H1 (cell line): ENCODE measurements around the gene TMPRSS4. TPM values are rescaled to one million over a fixed set of nuclear protein-coding genes. Genes with fewer than 3 reads are reported as not detected.

ENCODE experiments used
- CTCF ChIA-PET: fragments of 300-600 bp; sonication (Branson Sonifier 250); formaldehyde crosslinking; loops from one replicate; lab custom pipeline; 2021; ENCODE audit not compliant: partially characterized antibody; lab: Charles Lee
- POLR2A ChIA-PET: fragments of 300-600 bp; sonication (Branson Sonifier 250); formaldehyde crosslinking; loops from one replicate; lab custom pipeline; 2021; ENCODE audit warnings: inconsistent platforms; ENCODE audit not compliant: partially characterized antibody; lab: Charles Lee
- DNase-seq, 2 experiments: peaks; one replicate each; pipeline versions ENCODE4 v3.0.0 to v3.0.0-alpha.2; 2010 to 2022; ENCODE audit warnings: low spot score in 2 of 2, low read depth in 1 of 2, mixed read lengths in 1 of 2
- FAIRE-seq: peaks from 2 replicates; lab custom pipeline; 2011; peaks lifted over from hg19 to GRCh38; lab: Jason Lieb, UNC
- H2AFZ ChIP-seq: 2 replicates; pipeline ENCODE4 v1.8.1; 2012; ENCODE audit warnings: low read length, inconsistent platforms
- H2AK5ac ChIP-seq: 2 replicates; pipeline ENCODE4 v1.6.1; 2013; ENCODE audit warnings: low read depth, low read length
- H2BK120ac ChIP-seq: replicated peaks from 2 replicates; pipeline ENCODE3; 2013; ENCODE audit warnings: low read depth, low read length, inconsistent platforms
- H2BK12ac ChIP-seq: 2 replicates; pipeline ENCODE4 v1.6.1; 2013; ENCODE audit warnings: low read depth, low read length
- H2BK15ac ChIP-seq: 2 replicates; pipeline ENCODE4 v1.6.1; 2013; ENCODE audit warnings: low read length
- H2BK20ac ChIP-seq: 2 replicates; pipeline ENCODE4 v1.6.1; 2013; ENCODE audit warnings: low read length
- H2BK5ac ChIP-seq: 2 replicates; pipeline ENCODE4 v1.6.1; 2013; ENCODE audit warnings: low read depth, low read length
- H3K14ac ChIP-seq: 2 replicates; pipeline ENCODE4 v1.6.1; 2013; ENCODE audit warnings: inconsistent platforms; ENCODE audit not compliant: insufficient read length
- H3K18ac ChIP-seq: 2 replicates; pipeline ENCODE4 v1.6.1; 2013; ENCODE audit warnings: low read length; ENCODE audit errors: extremely low read depth
- H3K23ac ChIP-seq: 2 replicates; pipeline ENCODE4 v1.6.1; 2013; ENCODE audit warnings: inconsistent platforms; ENCODE audit not compliant: insufficient read length
- H3K23me2 ChIP-seq: 2 replicates; pipeline ENCODE4 v1.6.1; 2013; ENCODE audit warnings: low read depth, low read length
- H3K27ac ChIP-seq: 2 replicates; pipeline ENCODE4 v1.6.1; 2011; ENCODE audit warnings: low read depth, low read length, inconsistent platforms
- H3K27me3 ChIP-seq, 4 experiments: replicated peaks in 1 of 4; 1 replicate in 1 of 4; 2 replicates in 3 of 4; pipeline versions ENCODE4 v1.6.1 to v1.8.1; 2011 to 2013; ENCODE audit warnings: low read length in 3 of 4, mild to moderate bottlenecking in 3 of 4, inconsistent platforms in 2 of 4, mixed read lengths in 2 of 4, moderate library complexity in 1 of 4; ENCODE audit not compliant: control insufficient read depth in 3 of 4, insufficient read depth in 3 of 4; ENCODE audit errors: extremely low read depth in 1 of 4
- H3K36me3 ChIP-seq, 4 experiments: 2 replicates each; pipeline versions ENCODE4 v1.6.1 to v1.8.1; 2011 to 2013; ENCODE audit warnings: mild to moderate bottlenecking in 4 of 4, low read length in 3 of 4, moderate library complexity in 2 of 4, control low read depth in 1 of 4, inconsistent platforms in 1 of 4; ENCODE audit not compliant: insufficient read depth in 4 of 4, control insufficient read depth in 2 of 4
- H3K4ac ChIP-seq: replicated peaks from 2 replicates; pipeline ENCODE3; 2013; ENCODE audit warnings: low read length, low read depth, mixed read lengths, inconsistent platforms; ENCODE audit not compliant: insufficient read length
- H3K4me1 ChIP-seq, 4 experiments: replicated peaks in 1 of 4; 1 replicate in 1 of 4; 2 replicates in 3 of 4; pipeline versions ENCODE4 v1.6.1 to v1.8.1; 2011 to 2013; ENCODE audit warnings: low read length in 3 of 4, inconsistent platforms in 2 of 4, mixed read lengths in 1 of 4; ENCODE audit not compliant: insufficient read depth in 4 of 4, control insufficient read depth in 3 of 4
- H3K4me2 ChIP-seq, 2 experiments: 2 replicates each; pipeline versions ENCODE4 v1.6.1 to v1.8.1; 2011 to 2013; ENCODE audit warnings: low read depth in 2 of 2, low read length in 2 of 2, control low read depth in 1 of 2, inconsistent platforms in 1 of 2, mild to moderate bottlenecking in 1 of 2; ENCODE audit not compliant: insufficient read depth in 1 of 2
- H3K4me3 ChIP-seq, 4 experiments: fragments of 200-600, 300-600 bp in 1 of 4; sonication (generic), shearing (Covaris generic), sonication (Bioruptor Twin) in 1 of 4; 2 replicates each; pipeline versions ENCODE4 v1.5.1 to v1.8.1; 2011 to 2016; ENCODE audit warnings: low read length in 4 of 4, low read depth in 3 of 4, control low read depth in 2 of 4, inconsistent platforms in 2 of 4, mild to moderate bottlenecking in 2 of 4, mixed read lengths in 1 of 4, moderate library complexity in 1 of 4; ENCODE audit not compliant: insufficient read depth in 2 of 4; ENCODE audit errors: extremely low read depth in 1 of 4
- H3K56ac ChIP-seq: replicated peaks from 2 replicates; pipeline ENCODE3; 2013; ENCODE audit warnings: low read depth, mild to moderate bottlenecking, mixed read lengths, low read length, inconsistent platforms; ENCODE audit not compliant: insufficient read length
- H3K79me1 ChIP-seq: 2 replicates; pipeline ENCODE4 v1.6.1; 2013; ENCODE audit warnings: low read depth, low read length, control low read depth
- H3K79me2 ChIP-seq, 2 experiments: 2 replicates each; pipeline versions ENCODE4 v1.6.1 to v1.8.1; 2012 to 2013; ENCODE audit warnings: low read length in 2 of 2, mild to moderate bottlenecking in 2 of 2, inconsistent platforms in 1 of 2; ENCODE audit not compliant: insufficient read depth in 2 of 2, control insufficient read depth in 1 of 2
- H3K9ac ChIP-seq, 4 experiments: replicated peaks in 1 of 4; 1 replicate in 1 of 4; 2 replicates in 3 of 4; pipeline versions ENCODE4 v1.6.1 to v1.8.1; 2011 to 2013; ENCODE audit warnings: low read depth in 3 of 4, low read length in 3 of 4, control low read depth in 2 of 4, mild to moderate bottlenecking in 2 of 4, moderate library complexity in 2 of 4, inconsistent platforms in 1 of 4; ENCODE audit errors: extremely low read depth in 1 of 4
- H3K9me3 ChIP-seq, 2 experiments: 2 replicates each; pipeline versions ENCODE4 v1.6.1 to v1.8.1; 2012 to 2013; ENCODE audit warnings: mild to moderate bottlenecking in 2 of 2, moderate library complexity in 2 of 2, control low read depth in 1 of 2, inconsistent platforms in 1 of 2, low read depth in 1 of 2, low read length in 1 of 2, mixed read lengths in 1 of 2; ENCODE audit not compliant: insufficient read depth in 2 of 2
- H4K20me1 ChIP-seq, 2 experiments: replicated peaks in 1 of 2; 2 replicates each; pipeline versions ENCODE3 to v1.8.1; 2011 to 2013; ENCODE audit warnings: inconsistent platforms in 2 of 2, low read length in 2 of 2, mild to moderate bottlenecking in 1 of 2; ENCODE audit not compliant: insufficient read depth in 2 of 2, control insufficient read depth in 1 of 2
- H4K5ac ChIP-seq: 2 replicates; pipeline ENCODE4 v1.6.1; 2013; ENCODE audit warnings: low read length, low read depth, mixed read lengths, inconsistent platforms; ENCODE audit not compliant: insufficient read length
- H4K8ac ChIP-seq: 2 replicates; pipeline ENCODE4 v1.8.0; 2013; ENCODE audit warnings: mild to moderate bottlenecking, moderate library complexity, low read length, inconsistent platforms; ENCODE audit not compliant: insufficient read depth; ENCODE audit errors: extremely low read depth
- H4K91ac ChIP-seq: replicated peaks from 2 replicates; pipeline ENCODE3; 2013; ENCODE audit warnings: low read length, mixed read lengths, inconsistent platforms; ENCODE audit not compliant: insufficient read length
- CBX5 ChIP-seq: fragments of 300-800, 300-1000 bp; sonication (generic); IDR thresholded peaks from 2 replicates; pipeline ENCODE4 v1.7.1; 2016; ENCODE audit warnings: antibody characterized with exemption, low read length, low read depth
- CEBPB ChIP-seq: IDR thresholded peaks from 2 replicates; pipeline ENCODE4 v1.6.1; 2012; ENCODE audit warnings: low read depth, low read length
- EP300 ChIP-seq, 2 experiments: IDR thresholded peaks; 1 replicate in 1 of 2; 2 replicates in 1 of 2; pipeline ENCODE4 v1.6.1; 2011 to 2012; ENCODE audit warnings: low read depth in 2 of 2, low read length in 2 of 2, mild to moderate bottlenecking in 2 of 2, borderline replicate concordance in 1 of 2, inconsistent platforms in 1 of 2, moderate library complexity in 1 of 2
- FOSL1 ChIP-seq: IDR thresholded peaks from 2 replicates; pipeline ENCODE4 v1.6.1; 2011; ENCODE audit warnings: mild to moderate bottlenecking, low read depth, low read length, moderate library complexity; ENCODE audit not compliant: insufficient read depth
- GTF2F1 ChIP-seq: IDR thresholded peaks from 2 replicates; pipeline ENCODE4 v1.6.1; 2012; ENCODE audit warnings: low read depth, low read length, improper control_type of control experiment, borderline replicate concordance
- KDM5A ChIP-seq: fragments of 200-600 bp; IDR thresholded peaks from 2 replicates; pipeline ENCODE4 v1.7.1; 2012; ENCODE audit warnings: mild to moderate bottlenecking, low read length, inconsistent platforms, mixed read lengths
- POU5F1 ChIP-seq: IDR thresholded peaks from 2 replicates; pipeline ENCODE4 v1.6.1; 2011; ENCODE audit warnings: low read depth, mild to moderate bottlenecking, low read length, moderate library complexity
- RXRA ChIP-seq: IDR thresholded peaks from 2 replicates; pipeline ENCODE4 v1.6.1; 2011; ENCODE audit warnings: low read depth, mild to moderate bottlenecking, low read length, moderate library complexity; ENCODE audit not compliant: insufficient read depth
- SP1 ChIP-seq: IDR thresholded peaks from 2 replicates; pipeline ENCODE4 v1.6.1; 2011; ENCODE audit warnings: low read depth, low read length
- SP2 ChIP-seq: IDR thresholded peaks from 2 replicates; pipeline ENCODE4 v1.6.1; 2012; ENCODE audit warnings: mild to moderate bottlenecking, low read length, inconsistent platforms
- SRF ChIP-seq: IDR thresholded peaks from 2 replicates; pipeline ENCODE4 v1.6.1; 2011; ENCODE audit warnings: mild to moderate bottlenecking, low read depth, low read length, moderate library complexity
- SUZ12 ChIP-seq: fragments of 200-600 bp; sonication (generic); IDR thresholded peaks from 2 replicates; pipeline ENCODE4 v1.6.1; 2012; ENCODE audit warnings: mild to moderate bottlenecking, inconsistent platforms, low read length, moderate library complexity, mixed read lengths
- TCF12 ChIP-seq: IDR thresholded peaks from 2 replicates; pipeline ENCODE4 v1.6.1; 2011; ENCODE audit warnings: low read depth, mild to moderate bottlenecking, low read length
- WGBS, 2 experiments: shearing (Covaris generic) in 1 of 2; methylation state at CpG; one replicate each; pipeline versions ENCODE4 v1.1.6 to v1.1.7; 2013 to 2015; ENCODE audit warnings: low lambda C conversion rate in 2 of 2, mixed read lengths in 2 of 2, inconsistent platforms in 1 of 2, low coverage in 1 of 2, missing lambda C conversion rate in 1 of 2; ENCODE audit not compliant: insufficient replicate concordance in 2 of 2, insufficient coverage in 1 of 2, insufficient read length in 1 of 2; ENCODE audit errors: extremely low coverage in 1 of 2, missing lambda C conversion rate in 1 of 2; 5-methylcytosine and 5-hydroxymethylcytosine counted together
- polyA plus RNA-seq, 7 experiments: library from polyadenylated mRNA; depleted of rRNA in 3 of 7; stranded (reverse) in 5 of 7; unstranded in 2 of 7; fragments of >200 nt in 5 of 7; fragments of 200-250 nt in 2 of 7; gene quantifications; 1 replicate in 5 of 7; 2 replicates in 1 of 7; 4 replicates in 1 of 7; pipeline versions ENCODE4 v1.2.1 to v1.2.3, GENCODE V29; 2011 to 2013; ENCODE audit warnings: missing spikeins in 2 of 7, mixed read lengths in 2 of 7
- total RNA-seq: library from RNA; stranded (reverse); fragmentation: NEBNext Ultra II Directional; extraction: Animal tissue kit (Norgen Biotek cat#: 25700); gene quantifications from 2 replicates; pipeline ENCODE4 v1.2.1, GENCODE V29; 2021
- TF ChIP-seq, protein P1 (sequence below): IDR thresholded peaks from 2 replicates; pipeline ENCODE4 v1.6.1; 2011; ENCODE audit warnings: low read length, improper control_type of control experiment

Gene TMPRSS4
- total and polyA plus RNA-seq, 2 of the 8 experiments (the other 6 are each of a cell fraction or from before 2014, with no cell fraction given), result 0.11 to 0.58 TPM

GRCh38 chr11:118167253-118167652 is 90.4 kb downstream of the TMPRSS4 start:
- H3K23me2 ChIP-seq, result peaks cover 2% of the 10 kb centered on the region; the same call in 1 of the 2 replicates
- H4K91ac ChIP-seq, result no peak overlapping the region
- no peak overlapping the region for H3K56ac ChIP-seq
- H3K4me1 ChIP-seq, result peaks cover 2 to 16% (median 7%) of the 10 kb centered on the region in 4 experiments
- H3K23ac ChIP-seq, result no peak overlapping the region
- H3K36me3 ChIP-seq, result no peaks in the 10 kb centered on the region
- no peak overlapping the region for H3K4me3 ChIP-seq
- H4K20me1 ChIP-seq, result no peaks in the 10 kb centered on the region
- H2BK120ac ChIP-seq, result no peak overlapping the region
- no peak overlapping the region for H2BK5ac ChIP-seq
- H3K27me3 ChIP-seq, result peaks cover 6 to 64% (median 33%) of the 10 kb centered on the region in 4 experiments
- H2AK5ac ChIP-seq, result no peak overlapping the region
- ChIA-PET CTCF (interaction anchor here (0.8 to 8.7 kb wide), 5 partner anchors 10 to 343 kb away, joined by 3 to 245 read pairs (median 4); partner anchors contain the start of genes FXYD2 and SCN4B), POLR2A (interaction anchor here (0.6 to 1.2 kb wide), 2 partner anchors 10 to 667 kb away, joined by 3 to 5 read pairs; no protein-coding TSS in a partner anchor)
- H2BK20ac ChIP-seq, result no peak overlapping the region
- no peak overlapping the region for H2AFZ ChIP-seq
- H2BK12ac ChIP-seq, result no peak overlapping the region
- no peak overlapping the region for H2BK15ac ChIP-seq
- no peaks in the 10 kb centered on the region for H3K79me1 ChIP-seq
- H3K4me2 ChIP-seq, result no peak overlapping the region
- H3K14ac ChIP-seq, result no peak overlapping the region
- H3K27ac ChIP-seq, result no peak overlapping the region
- 79% methylated on average over 2 of the region's 2 CpGs; no CpG with 5 or more reads in 1 of the 2 experiments for WGBS, 2 experiments
- H4K5ac ChIP-seq, result no peak overlapping the region
- FAIRE-seq (no peak), DNase-seq (no peak)
- H3K9ac ChIP-seq, result no peak overlapping the region
- H4K8ac ChIP-seq, result no peak overlapping the region
- no peaks in the 10 kb centered on the region for H3K9me3 ChIP-seq
- no peak overlapping the region for H3K18ac ChIP-seq
- no peaks in the 10 kb centered on the region for H3K79me2 ChIP-seq
- H3K4ac ChIP-seq, result no peak overlapping the region
- TF ChIP-seq CBX5, result no peak
- no peak for TF ChIP-seq TCF12
- TF ChIP-seq EP300 (IDR thresholded peaks at IDR 0.05; ENCODE audit: borderline replicate concordance in 1 of 2, low read depth in 2 of 2, low read length in 2 of 2), result no peak
- no peak for TF ChIP-seq SUZ12
- TF ChIP-seq SP2, result no peak
- no peak for TF ChIP-seq POU5F1
- TF ChIP-seq KDM5A, result no peak
- TF ChIP-seq GTF2F1, result no peak
- TF ChIP-seq SRF, result no peak
- TF ChIP-seq CEBPB, result no peak
- TF ChIP-seq RXRA, result no peak
- no peak for TF ChIP-seq FOSL1
- TF ChIP-seq, protein P1, sequence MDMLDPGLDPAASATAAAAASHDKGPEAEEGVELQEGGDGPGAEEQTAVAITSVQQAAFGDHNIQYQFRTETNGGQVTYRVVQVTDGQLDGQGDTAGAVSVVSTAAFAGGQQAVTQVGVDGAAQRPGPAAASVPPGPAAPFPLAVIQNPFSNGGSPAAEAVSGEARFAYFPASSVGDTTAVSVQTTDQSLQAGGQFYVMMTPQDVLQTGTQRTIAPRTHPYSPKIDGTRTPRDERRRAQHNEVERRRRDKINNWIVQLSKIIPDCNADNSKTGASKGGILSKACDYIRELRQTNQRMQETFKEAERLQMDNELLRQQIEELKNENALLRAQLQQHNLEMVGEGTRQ, result no peak
- TF ChIP-seq SP1, result no peak
